ENCODE measurements around the gene CIAO1. TPM values are rescaled to one million over a fixed set of nuclear protein-coding genes. Genes with fewer than 3 reads are reported as not detected.

CIAO1 gene
- total RNA-seq, 1 donor from 2014 or later, result 89.5 TPM

Other genes with a start within 250 kb of the CIAO1 start
- 4.6 TPM in 1 of 2 replicates, not detected in the other for gene GPAT2, start 231.3 kb upstream of the CIAO1 start, total RNA-seq
- 0.22 TPM in 1 of 2 replicates, not detected in the other for gene ADRA2B, start 149.7 kb upstream of the CIAO1 start, total RNA-seq
- not detected in 2 replicates for gene ASTL, start 127.7 kb upstream of the CIAO1 start, total RNA-seq
- gene DUSP2, start 120.8 kb upstream of the CIAO1 start, total RNA-seq, result 0.22 and 0.99 TPM in 2 replicates
- gene STARD7, start 57.4 kb upstream of the CIAO1 start, total RNA-seq, result 191 and 262 TPM in 2 replicates
- gene TMEM127, start 228 bp upstream of the CIAO1 start, total RNA-seq, result 16.8 and 23.2 TPM in 2 replicates
- 40.5 and 42.1 TPM in 2 replicates for gene SNRNP200, start 39.3 kb downstream of the CIAO1 start, total RNA-seq
- 2.0 and 3.6 TPM in 2 replicates for gene ITPRIPL1, start 59.1 kb downstream of the CIAO1 start, total RNA-seq
- 2.8 and 9.2 TPM in 2 replicates for gene NCAPH, start 69.5 kb downstream of the CIAO1 start, total RNA-seq
- gene NEURL3, start 239.1 kb downstream of the CIAO1 start, total RNA-seq, result under 0.01 and 0.20 TPM in 2 replicates